Daoy (cell line): ENCODE measurements around the gene AOPEP. TPM values are rescaled to one million over a fixed set of nuclear protein-coding genes. Genes with fewer than 3 reads are reported as not detected.

ENCODE experiments used
- DNase-seq: peaks from one replicate; pipeline ENCODE4 v3.0.0-alpha.2; 2015; ENCODE audit warnings: low read depth
- total RNA-seq: library from RNA; depleted of rRNA; stranded (reverse); fragments of >200 nt; shearing (Covaris generic); gene quantifications from 2 replicates; pipeline ENCODE4 v1.2.3, GENCODE V29; 2014

AOPEP gene
- total RNA-seq, 1 experiment from 2014 or later = 37.8 TPM

DNA sequence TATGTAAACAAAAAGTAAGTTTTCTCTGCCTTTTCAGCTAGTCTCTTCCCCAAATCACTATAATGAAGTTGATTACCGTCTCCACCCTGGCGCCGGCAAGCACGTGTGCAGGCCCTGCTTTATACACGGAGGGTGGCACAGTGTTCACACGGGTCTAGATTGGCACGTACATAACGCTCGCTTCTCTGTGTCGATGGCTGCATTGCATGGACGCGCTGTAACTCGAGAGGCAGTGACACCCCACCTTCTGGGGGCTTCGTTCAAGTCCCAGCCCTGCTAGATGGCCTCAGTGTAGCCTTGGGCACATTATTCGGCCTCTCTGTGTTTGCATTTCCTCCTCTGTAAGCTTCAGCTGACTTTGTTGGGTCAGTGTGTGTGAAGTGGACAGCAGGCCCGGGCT lies 367.1 kb downstream of the AOPEP start:
- DNase-seq = no peak

DNA sequence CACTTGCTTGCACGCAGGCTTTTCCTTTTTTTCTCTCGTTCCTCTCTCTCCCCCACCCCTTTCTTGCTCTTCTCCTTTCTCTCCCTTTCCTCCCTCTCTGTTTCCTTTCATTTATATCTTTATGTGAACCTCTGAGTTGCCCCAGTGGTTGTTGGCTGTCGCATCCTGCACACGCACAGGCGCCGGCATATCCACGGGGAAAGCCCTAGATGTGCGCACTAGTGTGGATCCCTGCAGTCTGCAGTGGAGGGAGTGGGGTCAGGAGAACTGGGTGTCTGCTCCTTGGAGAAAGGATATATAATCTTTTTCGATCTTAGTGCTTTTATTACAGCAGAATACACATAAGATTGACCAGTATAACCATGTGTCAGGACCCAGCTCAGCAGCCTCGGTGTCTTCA lies 367.5 kb downstream of the AOPEP start:
- no peak for DNase-seq

DNA sequence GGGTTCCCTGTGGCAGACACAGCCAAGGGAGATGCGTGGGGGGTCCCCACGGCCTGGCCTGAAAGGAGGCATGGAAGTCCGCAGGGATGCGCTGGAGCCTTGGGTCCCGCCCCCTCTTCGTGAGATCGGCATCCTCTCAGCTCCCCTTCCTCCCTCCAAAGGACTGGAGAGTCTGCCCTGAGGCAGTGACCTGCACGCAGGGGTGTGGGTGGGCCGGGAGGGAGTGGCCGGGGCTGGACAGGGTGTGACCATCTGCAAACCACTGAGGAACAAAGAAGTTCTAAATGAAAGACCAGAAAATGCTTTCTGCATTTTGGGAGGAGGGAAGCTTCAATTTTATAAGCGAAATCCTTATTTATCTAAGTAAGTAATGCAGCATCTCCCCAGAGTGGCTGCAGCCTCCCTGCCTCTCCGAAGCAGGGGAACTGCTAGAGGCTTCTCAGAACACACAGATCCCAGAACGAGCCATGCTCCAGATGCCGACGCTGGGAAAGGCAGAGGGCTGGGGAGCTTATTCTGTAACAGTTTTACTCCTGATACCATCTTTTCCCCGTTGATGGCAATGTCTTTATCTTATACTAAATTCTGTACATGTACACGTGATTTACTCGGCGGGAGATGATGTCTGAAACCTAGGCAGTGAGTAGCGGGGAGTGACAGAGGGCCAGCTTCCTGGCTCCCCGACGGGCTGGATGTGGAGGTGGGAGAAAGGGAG lies 369.3 kb downstream of the AOPEP start:
- no peak for DNase-seq

DNA sequence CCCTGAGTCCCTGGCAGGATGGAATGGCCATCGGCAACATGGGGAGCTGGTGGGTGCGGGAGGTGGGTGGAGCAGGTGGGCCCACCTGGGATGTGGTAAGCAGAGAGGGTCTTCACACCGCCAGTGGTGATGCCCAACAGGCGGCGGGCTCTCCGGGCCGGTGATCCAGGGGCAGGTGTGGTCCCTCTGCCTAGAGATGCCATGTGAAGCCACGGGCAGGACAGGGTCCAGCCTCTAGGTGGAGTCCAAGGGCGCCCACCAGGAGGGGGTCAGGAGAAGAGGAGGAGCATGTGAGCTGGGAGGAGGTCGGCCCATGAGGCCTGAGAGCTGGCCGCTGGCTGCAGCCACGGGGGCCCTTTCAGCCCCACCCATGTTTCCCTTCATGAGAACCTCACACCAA lies 369.9 kb downstream of the AOPEP start:
- no peak for DNase-seq

DNA sequence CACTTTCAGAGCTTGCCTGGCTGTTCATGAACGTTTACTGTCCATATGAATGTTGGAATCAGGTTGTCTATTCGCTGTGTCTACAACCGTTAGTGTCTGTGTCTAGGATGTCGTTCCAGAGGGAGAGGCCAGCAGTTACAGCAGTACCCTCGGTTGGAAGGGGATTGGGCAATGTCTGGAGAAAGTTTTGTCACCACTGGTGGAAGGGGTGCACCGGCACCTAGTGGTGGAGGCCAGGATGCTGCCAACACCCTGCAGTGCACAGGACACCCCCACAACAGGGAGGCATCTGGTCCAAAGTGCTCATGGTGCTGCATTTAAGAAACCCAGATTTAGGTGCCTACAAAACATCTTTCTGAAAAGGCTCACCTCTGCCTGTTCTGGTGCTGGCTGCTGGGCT lies 370.3 kb downstream of the AOPEP start:
- DNase-seq = no peak

DNA sequence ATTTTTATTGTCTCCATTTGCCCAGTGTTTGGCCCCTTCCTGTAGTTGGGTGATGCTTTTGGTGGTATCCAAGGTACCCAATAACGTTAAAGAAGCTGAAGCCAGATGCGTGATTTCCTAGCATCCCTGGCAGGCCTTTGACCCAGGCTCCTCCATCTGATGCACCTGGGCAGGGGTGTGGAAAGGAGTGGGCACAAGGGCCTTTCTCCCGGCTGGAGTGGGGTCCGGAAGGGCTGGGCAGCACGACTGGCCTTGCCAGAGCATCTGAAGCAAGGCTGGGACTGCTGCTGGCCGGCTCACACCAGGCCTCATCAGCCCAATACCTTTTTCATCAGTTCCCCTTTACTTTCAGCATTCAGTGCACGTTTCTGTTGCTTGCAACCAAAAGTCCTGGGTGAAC lies 370.8 kb downstream of the AOPEP start:
- DNase-seq = no peak

DNA sequence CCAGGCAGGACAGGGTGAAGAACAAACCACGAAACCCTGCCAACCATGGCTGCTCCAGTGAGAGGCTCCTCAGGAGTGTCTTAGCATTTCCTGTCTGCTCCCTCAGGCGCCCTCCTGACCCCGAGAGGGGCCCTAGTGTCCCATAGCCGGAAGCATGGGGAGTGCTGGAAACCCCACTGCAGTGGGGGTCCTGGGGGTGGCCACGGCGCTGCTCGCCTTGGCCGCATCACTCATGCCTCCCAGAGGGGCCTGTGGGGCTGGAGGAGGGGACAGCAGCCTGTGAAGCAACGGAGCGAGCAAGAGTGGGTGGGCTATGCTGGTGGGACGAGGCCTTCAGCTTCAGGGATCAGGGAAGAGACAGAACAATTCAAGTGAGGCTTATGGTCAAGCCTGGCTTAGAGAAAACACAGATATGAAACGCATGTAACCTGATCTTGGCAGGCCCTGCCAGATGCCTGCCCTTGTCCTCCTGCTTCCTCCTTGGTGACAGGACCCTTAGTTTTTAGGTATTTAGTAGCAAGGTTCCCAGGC lies 372.0 kb downstream of the AOPEP start:
- DNase-seq = no peak

DNA sequence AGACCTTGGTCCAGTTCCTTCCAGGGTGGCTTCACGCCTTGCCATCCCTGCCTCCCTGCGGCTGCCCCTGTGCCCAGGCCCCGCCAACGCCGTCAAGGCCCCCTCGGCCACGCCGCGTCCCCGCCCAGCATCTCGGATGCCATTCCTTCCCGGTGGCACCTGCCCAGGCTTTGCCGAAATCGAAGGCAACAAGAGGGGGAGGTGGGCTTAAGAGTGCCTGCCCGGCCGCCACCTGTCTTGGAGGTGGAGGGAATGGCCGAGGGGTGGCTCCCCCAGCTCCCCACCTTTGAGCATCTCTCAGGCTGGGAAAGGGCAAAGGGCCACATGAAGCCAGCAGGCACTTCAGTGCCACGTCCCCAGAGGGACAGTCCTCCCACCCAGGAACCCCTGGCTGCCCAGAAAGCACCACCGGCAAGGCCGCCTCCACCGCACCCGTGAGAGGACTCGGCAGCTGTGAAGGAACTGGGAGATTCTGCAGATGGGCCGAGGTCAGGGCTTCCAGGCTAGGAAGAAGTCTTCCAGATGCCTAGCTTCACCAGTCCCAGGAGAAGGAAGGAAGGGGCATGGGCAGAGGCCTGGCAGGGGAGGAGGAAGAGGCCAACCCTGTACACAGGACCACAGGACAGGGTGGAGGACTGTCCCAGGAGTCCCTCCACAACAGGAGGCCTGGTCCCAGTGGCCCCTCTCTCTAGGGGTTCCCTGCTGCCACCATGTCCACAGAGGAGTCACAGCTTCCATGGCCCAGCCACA lies 373.0 kb downstream of the AOPEP start:
- DNase-seq = no peak

DNA sequence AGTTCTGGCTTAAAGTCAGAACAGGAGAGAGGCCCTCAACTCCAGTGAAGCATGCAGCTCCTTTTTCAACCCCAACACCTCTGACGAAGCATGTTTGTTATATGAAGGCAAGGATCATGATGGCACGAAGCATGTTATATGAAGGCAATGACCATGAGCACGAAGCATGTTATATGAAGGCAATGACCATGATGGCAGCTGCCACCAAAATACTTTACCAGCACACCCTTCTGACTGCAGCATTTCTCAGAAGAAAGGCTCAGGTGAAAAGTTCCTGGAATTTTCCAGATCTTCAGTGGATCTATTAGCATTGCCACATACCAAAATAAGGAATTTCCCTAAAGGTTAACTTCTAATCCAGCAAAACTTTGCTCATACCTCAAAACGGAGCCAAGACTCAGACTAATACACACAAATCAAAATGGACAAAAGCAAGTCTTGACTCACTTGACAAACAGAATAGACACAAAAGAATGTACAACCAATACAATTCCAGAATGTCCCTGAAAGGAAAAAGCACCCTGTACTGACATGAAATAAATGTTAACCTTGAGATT lies 373.6 kb downstream of the AOPEP start:
- no peak for DNase-seq

DNA sequence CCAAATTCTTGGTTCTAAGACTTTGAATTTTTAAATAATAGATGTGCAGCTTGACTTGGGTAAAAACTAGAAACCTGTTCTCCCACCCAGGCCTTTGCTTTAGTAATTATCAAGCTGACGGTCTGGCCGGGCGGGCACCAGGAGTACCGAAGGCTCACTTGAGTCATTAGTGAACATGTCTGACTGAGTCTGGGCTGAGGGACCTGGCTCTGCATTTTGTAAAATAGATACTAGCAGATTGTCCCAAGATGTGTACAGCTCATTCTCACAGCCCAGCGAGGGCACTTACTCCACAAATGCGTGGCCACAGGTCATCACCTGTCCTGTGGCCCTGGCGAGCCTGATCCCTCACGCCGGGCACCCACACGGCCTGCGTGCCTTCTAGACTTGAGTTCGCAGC lies 374.8 kb downstream of the AOPEP start:
- DNase-seq = no peak

DNA sequence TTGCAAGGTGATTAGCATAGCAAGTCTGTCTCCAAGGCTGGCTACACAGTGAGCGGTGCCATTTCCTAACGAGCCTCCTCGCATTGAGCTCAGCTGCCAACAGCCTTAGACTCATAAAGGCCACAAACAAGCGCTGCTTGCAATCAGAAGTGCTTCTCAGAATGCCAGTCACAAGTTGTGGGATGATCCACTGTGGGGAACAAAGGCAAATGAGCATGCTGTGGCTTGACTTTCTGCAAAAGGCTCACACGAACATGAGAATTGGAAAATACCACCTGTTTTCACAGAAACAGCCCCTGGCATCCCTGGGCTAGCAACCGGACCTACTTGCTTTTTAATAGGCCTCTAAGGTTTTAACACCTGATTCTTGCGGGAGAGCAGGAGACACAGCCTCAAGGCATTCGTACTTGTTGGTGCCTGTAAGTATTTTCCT lies 375.5 kb downstream of the AOPEP start:
- DNase-seq = no peak

DNA sequence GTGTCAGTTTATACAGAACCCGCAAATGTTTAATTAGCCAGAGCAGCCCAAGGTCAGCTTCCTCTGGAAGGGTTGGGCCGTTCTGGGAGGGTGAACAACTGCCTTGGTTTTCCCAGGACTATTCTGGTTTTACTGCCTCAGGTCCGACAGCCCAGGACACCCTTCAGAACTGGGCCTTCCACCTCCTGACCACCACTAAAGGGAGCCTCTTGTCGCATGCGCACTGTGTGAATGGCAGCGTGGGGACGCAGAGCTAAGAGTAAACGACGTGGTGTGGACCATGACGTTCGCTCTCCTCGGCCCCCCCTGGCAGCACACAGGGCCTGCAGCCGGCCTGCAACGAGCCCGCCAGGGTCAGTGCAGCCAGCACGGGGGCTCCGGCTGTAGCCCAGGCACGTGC lies 376.1 kb downstream of the AOPEP start:
- no peak for DNase-seq

DNA sequence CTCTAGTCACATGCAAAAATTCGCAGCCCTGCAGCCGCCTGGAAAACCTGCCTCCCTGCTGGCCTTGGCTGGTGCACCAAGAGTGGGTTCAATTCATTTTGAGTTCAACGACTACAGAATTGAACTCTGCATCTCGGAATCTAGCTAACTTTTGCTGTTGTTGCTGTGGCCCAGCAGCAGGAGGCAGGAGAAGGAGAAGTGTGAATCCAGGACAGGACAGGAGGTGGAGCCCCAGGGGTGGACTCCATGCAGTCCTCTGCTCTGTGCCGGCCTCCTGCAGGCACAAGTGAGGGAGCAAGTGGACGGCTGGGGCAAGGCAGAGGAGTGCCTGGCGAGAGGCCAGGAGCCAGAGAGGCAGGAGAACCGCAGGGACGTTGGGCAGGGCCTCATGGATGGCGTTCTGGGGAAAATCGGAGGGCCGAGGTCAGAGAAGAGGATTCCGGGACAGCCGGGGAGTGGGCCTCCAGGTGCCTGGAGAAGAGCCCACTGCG lies 376.8 kb downstream of the AOPEP start:
- no peak for DNase-seq

DNA sequence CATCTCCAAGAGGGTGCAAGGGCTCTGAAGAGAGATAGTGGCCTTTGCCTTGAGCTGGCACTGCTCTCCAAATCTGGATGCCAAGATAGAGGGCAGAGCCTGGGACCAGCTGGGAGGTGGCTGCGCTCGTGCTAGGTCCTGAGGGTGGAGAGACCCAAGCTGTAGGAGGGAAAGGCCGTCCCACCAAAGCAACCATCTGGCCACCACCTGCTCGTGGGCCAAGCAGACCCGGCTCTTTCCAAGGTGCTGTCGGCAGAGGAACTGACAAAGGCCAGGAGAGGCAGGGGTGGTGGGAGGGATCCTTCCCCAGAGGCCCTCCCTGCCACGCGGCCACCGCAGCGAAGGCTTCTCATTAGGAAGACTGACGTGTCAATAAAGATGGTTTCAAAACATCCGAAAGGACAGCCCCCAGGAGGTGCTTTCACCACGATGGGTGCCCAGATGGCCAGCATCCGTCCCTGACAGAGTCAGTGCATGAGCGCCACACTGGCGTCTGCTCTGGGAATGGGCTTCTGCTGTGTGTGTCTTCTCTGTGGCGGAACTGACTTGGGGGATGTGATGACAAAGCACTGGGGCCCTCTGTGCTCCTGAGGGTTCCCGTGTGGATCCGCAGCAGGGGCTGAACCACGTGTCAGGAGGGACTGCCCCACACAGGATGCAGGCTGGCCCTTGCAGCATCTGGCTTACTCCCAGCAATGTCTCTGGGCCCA lies 377.5 kb downstream of the AOPEP start:
- DNase-seq = no peak

DNA sequence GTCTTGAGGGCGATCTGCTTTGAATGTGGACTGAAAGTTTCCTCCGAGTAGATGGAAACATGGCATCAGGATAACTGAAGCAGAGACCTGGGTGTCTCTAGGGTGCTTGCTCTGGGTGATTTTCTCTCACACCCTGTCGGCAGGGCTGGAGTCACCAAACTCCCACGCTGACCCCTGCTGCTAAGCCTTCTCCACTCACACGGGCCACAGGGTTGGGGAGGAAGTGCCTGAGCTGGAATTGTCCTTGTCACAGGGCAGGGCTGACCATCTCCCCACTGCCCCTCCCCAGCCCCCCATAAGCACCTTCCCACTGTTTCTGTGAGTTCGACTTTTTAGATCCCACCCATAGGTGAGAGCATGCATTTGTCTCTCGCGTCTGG lies 378.1 kb downstream of the AOPEP start:
- DNase-seq = no peak

DNA sequence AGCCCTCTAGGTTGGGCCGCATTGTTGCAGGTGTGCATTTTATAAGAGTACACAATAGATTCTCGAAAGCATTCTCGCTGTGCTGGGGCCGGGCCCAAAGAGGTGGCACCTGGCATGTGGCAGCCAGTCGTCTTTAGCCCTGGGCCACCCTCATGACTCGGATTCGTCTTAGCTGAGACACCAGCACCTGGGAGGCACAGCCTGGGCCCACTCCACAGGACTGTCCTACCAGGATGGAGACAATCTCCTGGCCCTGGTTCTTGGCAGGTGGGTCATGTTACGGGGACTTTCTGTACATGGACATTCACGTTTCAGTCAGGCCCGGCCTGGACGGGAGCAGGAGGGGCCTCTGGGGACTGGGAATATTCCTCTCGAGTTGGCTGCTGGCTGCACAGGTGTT lies 378.5 kb downstream of the AOPEP start:
- no peak for DNase-seq

DNA sequence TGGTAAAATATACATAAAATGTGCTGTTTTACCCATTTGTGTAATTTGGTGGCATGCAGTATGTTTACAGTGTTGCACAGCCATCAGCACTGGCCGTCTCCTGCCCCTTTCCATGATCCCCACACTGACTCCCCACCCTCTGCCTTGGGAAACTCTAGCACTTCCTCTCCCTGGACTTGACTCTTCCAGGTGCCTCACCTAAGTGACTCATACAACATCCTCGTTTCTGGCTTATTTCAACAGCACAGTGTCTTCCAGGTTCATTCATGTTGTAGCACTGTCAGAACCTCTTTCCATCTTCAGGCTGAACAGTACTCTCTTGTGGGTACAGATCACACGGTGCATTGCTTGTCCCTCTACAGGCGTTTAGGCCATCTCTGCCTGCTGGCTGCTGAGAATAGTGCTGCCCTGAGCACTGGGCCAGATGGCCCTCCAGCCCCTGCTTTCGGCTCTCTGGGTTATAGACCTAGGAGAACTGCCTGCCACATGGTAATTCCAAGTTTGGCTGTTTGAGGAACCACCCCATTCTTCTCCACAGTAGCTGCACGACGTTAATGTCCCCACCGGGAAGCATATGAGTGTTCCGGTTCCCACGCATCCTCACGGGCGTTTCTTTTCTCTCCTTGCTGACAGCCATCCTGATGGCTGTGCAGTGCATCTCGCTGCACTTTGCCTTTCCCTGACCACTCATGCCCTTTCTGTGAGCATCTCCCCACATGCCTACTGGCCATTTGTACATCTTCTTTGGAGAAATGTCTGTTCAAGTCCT lies 379.2 kb downstream of the AOPEP start:
- DNase-seq = no peak

DNA sequence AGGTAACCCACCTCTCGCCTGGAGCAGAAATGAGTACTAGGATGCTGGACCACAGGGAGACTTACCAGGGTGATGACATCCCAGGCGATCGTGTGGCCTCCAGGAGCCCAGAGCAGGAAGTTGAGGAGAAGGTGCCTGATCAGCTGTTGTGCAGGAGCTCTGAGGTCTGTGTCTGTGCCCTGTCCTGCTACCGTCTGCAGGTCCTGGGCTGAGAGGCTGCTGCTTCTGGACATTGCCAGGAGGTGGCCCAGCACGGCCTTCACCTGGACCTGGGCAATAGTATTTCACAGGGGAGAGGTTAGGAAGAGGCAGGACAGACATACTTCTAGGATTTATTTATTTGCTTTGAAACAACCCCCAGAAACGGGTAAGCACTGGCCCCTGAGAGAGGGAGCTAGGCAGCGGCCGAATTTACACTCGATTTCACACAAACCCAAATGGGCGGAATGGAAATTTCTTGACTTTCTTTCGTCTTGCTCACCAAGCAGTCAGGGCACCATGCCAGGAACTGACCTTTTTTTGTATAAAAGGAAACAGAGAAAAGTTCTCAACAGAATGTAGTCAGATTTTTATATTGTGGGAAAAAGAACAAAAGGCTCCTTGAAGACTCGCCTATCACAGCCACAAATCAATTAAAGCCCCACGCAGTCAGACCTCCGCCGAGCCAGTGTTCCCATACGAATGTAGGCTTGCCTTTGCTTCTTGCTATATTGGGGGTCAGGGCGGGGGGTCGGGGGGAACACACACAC lies 380.7 kb downstream of the AOPEP start:
- DNase-seq = no peak

DNA sequence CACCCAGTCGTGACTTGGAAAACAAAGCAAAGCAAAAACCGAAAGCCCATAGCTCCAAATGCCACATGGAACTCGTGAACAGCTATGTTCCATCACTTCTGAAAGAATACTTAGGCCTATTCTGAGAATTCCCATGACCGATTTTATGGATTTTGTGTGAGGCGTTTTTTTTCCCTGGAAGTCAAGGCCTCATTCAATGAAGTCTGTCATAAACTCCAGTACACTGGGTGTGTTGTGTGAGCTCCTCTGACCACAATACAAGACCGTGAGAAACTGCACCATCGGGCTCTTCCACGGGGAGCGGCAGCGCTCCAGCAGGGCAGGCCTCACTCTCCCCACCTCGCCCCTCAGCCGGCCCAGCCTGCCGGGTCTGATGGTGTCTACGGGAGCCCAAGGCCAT lies 381.5 kb downstream of the AOPEP start:
- DNase-seq = no peak

DNA sequence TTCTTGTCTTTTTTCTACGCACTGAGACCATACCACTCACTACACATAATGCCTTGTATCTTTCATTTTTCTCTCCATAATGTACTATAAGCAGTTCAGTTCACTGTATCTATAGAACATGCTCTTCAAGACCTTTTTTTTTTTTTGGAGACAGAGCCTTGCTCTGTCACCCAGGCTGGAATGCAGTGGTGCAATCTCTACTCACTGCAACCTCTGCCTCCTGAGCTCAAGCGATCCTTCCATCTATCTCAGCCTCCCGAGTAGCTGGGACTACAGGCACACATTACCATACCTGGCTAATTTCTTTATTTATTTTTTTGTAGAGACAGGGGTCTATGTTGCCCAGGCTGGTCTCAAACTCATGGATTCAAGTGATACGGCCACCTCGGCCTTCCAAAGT lies 382.3 kb downstream of the AOPEP start:
- no peak for DNase-seq

DNA sequence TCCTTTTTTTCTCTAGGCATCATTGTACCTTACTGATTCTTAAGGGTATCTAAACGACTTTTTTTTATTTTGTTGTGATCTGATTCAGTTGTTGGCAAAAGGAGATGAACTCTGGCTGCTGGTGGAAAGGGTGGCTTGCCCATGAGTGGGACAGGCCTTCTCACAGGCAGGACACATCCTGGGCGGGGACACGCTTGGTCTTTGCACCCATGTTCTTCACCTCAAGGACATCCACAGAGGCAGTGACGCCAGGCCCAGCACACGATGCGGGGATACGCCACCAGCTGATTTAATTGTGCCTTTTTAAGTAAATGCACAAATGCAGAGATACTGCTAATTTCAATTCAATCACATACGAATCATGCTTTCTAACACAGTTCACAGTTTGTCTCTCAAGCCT lies 383.0 kb downstream of the AOPEP start:
- DNase-seq = no peak
